ENCODE results near the gene BCL2. TPM values are rescaled to one million over a fixed set of nuclear protein-coding genes. Genes with fewer than 3 reads are reported as not detected.
A peak's percentile ranks its signal among the peaks of the same experiment; 100 is the strongest.

BCL2 gene
- total RNA-seq, 2 experiments from 2014 or later: 66.0 to 88.9 TPM

DNA sequence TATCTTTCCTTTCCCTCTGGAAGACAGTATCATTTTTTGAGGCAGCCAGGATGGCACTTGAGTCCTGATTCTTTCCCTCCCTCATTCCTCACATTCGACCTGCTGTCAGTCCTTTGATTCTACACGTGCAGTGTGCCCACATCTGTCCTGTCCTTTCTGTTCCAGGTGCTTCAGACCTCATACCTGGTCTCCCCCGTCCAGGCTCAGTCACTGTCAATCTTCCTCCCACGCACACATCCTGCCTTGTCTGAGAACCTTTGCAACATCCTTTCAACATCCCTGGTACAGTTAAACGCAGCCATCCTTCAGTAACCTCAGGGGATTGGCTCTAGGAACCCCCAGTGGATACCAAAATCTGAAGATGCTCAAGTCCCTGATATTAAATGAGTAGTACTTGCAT is 10.1 kb downstream of the BCL2 start:
- DNase-seq (peak; percentile 63), ATAC-seq (peak; percentile 71)
- peaks cover 85% of the 10 kb centered on the region for H3K4me1 Mint-ChIP-seq
- H3K27ac Mint-ChIP-seq: no peak overlapping the region
- H3K9me3 Mint-ChIP-seq (ENCODE audit: low read depth): no peaks in the 10 kb centered on the region
- H3K4me3 Mint-ChIP-seq: peak overlapping the region; percentile 5
- H3K27me3 Mint-ChIP-seq: no peaks in the 10 kb centered on the region
- peaks cover 63% of the 10 kb centered on the region for H3K36me3 Mint-ChIP-seq (ENCODE audit: low read depth)
- ChIA-PET CTCF (no interaction called here), POLR2A (no interaction called here)
- intact Hi-C loops (cut with DNase I, micrococcal nuclease): no loop called here

DNA sequence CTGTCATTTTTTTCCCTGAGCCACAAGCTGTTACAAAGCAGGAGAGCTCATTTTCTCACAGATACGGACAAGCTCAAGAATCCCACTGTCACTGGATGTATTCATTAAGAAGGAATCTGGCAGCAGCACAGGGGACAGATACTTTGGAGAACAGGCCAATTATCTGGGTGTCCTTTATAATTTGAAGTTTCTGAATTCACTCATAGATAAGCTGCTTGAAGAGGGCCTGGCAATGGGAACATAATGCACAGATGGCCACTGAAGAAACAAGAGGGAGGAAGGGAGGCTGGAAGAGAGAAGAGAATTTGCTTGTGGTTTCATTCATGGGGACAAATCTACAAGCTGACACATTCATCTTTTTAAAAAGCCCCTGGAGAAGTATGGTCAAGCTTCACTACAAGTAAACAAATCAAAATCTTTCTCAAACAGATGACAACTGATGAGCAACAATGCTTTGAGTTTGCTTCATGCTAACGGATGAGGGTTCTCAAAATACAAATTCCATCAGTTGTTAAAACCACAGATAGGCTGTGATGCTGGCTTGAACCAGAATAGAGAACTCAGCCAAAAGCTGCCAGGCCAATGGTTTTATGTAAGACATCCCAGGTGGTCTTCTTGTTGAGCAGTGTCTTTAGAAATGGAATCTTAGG is 11.9 kb downstream of the BCL2 start:
- Mint-ChIP-seq H3K4me1 (peaks cover 83% of the 10 kb centered on the region), H3K27ac (no peak overlapping the region), H3K36me3 (ENCODE audit: low read depth) (peaks cover 59% of the 10 kb centered on the region), H3K4me3 (no peak overlapping the region), H3K9me3 (ENCODE audit: low read depth) (no peaks in the 10 kb centered on the region), H3K27me3 (no peaks in the 10 kb centered on the region)
- ChIA-PET CTCF (interaction anchor here (0.6 to 4.9 kb wide), 7 partner anchors 10 to 176 kb away, joined by 3 to 31 read pairs (median 5); no protein-coding TSS in a partner anchor), POLR2A (no interaction called here)
- DNase-seq: no peak
- intact Hi-C loops (cut with DNase I, micrococcal nuclease): no loop called here
- no peak for ATAC-seq

DNA sequence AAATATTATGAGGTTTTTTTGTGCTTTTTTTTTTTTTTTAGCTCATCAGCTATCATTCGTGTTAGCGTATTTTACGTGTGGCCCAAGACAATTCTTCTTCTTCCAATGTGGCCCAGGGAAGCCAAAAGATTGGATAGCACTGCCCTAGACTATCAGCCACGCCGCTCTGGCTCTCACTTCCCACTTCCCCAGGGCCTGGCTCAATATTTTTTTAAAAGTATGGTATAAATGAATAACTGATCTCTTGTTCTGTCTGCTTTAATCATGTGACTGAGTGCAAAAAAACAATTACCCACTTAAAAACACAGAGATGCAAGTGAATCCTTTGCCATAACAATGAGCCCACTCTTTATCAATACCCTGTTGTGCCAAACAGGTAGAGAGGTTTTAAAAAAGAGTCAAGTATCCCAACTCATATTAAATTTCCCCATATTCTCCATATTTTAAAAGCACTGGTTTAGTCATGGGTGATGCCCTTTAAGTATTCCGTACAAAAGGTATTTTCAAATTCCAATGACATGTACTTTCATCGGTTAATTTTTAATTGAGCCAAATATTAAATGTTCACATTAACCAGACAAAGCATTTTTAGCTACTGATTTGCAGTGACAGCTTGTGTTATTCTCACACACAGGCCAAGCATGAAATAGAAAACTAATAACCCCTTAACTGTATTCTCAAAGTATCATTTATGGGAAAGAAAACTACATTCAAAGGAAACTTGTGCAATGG is 12.6 kb downstream of the BCL2 start:
- intact Hi-C loops (cut with DNase I, micrococcal nuclease): no loop called here
- Mint-ChIP-seq H3K4me1 (peaks cover 84% of the 10 kb centered on the region), H3K27ac (peak overlapping the region; percentile 4), H3K4me3 (no peak overlapping the region), H3K36me3 (ENCODE audit: low read depth) (peaks cover 58% of the 10 kb centered on the region), H3K27me3 (no peaks in the 10 kb centered on the region), H3K9me3 (ENCODE audit: low read depth) (no peaks in the 10 kb centered on the region)
- POLR2A ChIA-PET: no interaction called here
- no peak for ATAC-seq
- no peak for DNase-seq
- CTCF ChIA-PET: interaction anchor here (1.3 to 4.9 kb wide), 5 partner anchors 11 to 152 kb away, joined by 3 to 31 read pairs (median 5); no protein-coding TSS in a partner anchor

DNA sequence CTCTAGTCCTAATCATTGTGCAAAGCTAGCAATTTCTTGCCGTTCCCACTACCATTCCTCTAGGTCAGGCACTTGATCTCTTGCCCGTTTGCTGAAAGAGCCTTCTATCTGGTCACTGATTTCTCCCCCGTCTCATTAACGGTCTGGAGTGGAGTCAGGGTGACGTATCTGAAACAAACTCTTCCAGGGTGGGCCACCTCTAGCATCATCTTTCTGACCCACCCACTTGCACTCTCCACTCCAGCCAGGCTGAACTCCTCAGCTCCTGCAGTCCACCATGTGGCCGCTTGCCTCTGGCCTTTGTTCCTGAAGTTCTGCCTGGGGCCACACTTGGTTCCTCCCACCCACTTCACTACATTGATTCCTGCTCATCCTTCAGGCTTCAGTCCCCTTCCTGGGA is 13.3 kb downstream of the BCL2 start:
- no peaks in the 10 kb centered on the region for H3K27me3 Mint-ChIP-seq
- intact Hi-C loops (cut with DNase I, micrococcal nuclease): no loop called here
- DNase-seq (no peak), ATAC-seq (no peak)
- peaks cover 58% of the 10 kb centered on the region for H3K36me3 Mint-ChIP-seq (ENCODE audit: low read depth)
- ChIA-PET CTCF (interaction anchor here (0.6 to 4.9 kb wide), 5 partner anchors 12 to 150 kb away, joined by 3 to 31 read pairs (median 3); no protein-coding TSS in a partner anchor), POLR2A (no interaction called here)
- H3K4me3 Mint-ChIP-seq: no peak overlapping the region
- peaks cover 84% of the 10 kb centered on the region for H3K4me1 Mint-ChIP-seq
- H3K27ac Mint-ChIP-seq: peak overlapping the region; percentile 4
- no peaks in the 10 kb centered on the region for H3K9me3 Mint-ChIP-seq (ENCODE audit: low read depth)

DNA sequence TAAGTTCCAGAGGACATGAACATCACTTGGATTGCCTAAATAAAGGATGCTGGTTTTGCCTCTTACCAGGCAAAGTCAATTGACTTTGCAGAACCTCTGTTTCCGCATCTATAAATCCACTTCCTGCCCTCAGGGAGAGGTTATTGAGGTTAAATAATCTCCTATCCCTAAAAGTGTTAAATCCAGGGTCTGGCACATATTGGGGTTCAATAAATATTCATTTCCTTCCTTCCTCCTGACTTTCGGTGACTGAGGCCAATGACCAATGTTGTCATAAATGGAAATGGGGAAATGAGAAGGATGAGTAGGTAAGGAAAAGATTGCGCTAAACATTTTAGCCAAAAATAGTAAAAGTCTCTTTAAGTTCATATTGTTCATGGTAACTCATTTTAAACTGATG is 16.0 kb downstream of the BCL2 start:
- ChIA-PET CTCF (interaction anchor here (0.9 kb wide), 1 partner anchor 14 kb away, joined by 4 read pairs; no protein-coding TSS in a partner anchor), POLR2A (no interaction called here)
- ATAC-seq (no peak), DNase-seq (no peak)
- H3K4me1 Mint-ChIP-seq: peaks cover 88% of the 10 kb centered on the region
- H3K9me3 Mint-ChIP-seq (ENCODE audit: low read depth): no peaks in the 10 kb centered on the region
- H3K27me3 Mint-ChIP-seq: no peaks in the 10 kb centered on the region
- H3K27ac Mint-ChIP-seq: peak overlapping the region; percentile 81
- peak overlapping the region; percentile 16 for H3K4me3 Mint-ChIP-seq
- intact Hi-C loops (cut with DNase I, micrococcal nuclease): loop anchor here (1.0 to 5.0 kb wide), 3 partner anchors 11 to 36 kb away; no protein-coding TSS in a partner anchor
- peaks cover 71% of the 10 kb centered on the region for H3K36me3 Mint-ChIP-seq (ENCODE audit: low read depth)

DNA sequence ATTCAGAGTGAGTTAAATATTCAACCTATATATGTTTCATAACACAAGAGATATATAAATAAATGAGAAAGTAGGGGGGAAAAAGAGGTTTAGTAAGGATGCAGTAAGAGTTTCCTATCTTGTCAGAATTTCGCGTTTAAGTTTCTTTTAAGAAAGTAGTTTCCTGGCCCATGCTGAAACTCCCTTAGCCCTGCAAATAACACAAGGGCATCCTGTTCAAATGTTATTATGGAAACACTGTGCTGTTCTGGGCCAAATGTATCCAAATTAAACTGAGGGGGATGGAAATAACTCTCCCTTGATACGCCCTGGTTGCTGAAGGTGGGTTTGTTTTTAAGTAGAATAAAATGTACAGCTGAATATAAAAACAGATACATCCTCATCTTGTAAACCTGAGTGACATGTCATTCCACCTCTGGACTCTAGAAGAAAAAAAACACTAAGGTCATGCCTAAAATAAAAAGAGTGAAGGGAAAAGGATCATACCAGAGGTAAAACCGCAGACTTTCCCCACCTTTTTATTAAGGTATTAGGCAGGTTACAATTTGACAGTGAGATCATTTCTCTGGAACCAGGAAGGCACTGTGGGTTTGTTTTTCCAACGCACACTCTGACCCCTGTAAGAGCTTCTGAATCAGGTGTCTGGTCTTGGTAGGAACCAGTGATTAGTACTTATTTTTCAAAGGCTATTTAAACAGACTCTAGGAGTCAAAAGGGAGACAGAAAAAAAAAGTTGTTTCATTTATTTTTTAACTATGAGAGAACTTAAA is 16.7 kb downstream of the BCL2 start:
- ChIA-PET POLR2A (interaction anchor here (0.7 kb wide), 1 partner anchor 15 kb away, joined by 3 read pairs; no protein-coding TSS in a partner anchor), CTCF (interaction anchor here (0.8 to 2.2 kb wide), 8 partner anchors 9 to 171 kb away, joined by 3 to 8 read pairs (median 5); partner anchors contain the start of gene BCL2)
- Mint-ChIP-seq H3K27ac (peak overlapping the region; percentile 90), H3K27me3 (no peaks in the 10 kb centered on the region), H3K4me1 (peaks cover 87% of the 10 kb centered on the region), H3K4me3 (peak overlapping the region; percentile 10), H3K36me3 (ENCODE audit: low read depth) (peaks cover 73% of the 10 kb centered on the region), H3K9me3 (ENCODE audit: low read depth) (no peaks in the 10 kb centered on the region)
- no peak for DNase-seq
- intact Hi-C loops (cut with DNase I, micrococcal nuclease): loop anchor here (1.0 to 5.0 kb wide), 3 partner anchors 11 to 36 kb away; no protein-coding TSS in a partner anchor
- peak; percentile 27 for ATAC-seq

DNA sequence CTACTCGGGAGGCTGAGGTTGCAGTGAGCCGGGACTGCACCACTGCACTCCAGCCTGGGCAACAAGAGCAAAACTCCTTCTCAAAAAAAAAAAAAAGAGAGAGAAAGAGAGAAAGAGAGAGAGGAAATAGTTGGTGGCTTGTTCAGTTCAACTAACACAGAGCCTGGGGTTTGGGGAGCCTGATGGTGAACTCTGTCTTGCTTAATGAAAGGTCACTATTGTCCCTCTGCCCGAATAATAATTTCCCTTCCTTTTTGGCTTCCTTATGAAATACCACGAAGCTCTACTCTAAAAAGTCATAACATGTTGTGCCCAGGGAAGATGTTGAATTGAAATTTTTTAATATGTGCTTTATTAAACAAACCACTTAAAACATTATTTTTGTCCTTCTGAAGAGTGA is 17.3 kb downstream of the BCL2 start:
- H3K36me3 Mint-ChIP-seq (ENCODE audit: low read depth): peaks cover 76% of the 10 kb centered on the region
- no peak for DNase-seq
- intact Hi-C loops (cut with DNase I, micrococcal nuclease): loop anchor here in 1 of 2 experiments (5.0 kb wide), 1 partner anchor 35 kb away; no protein-coding TSS in a partner anchor
- ATAC-seq: no peak
- ChIA-PET POLR2A (interaction anchor here (0.7 kb wide), 1 partner anchor 16 kb away, joined by 3 read pairs; no protein-coding TSS in a partner anchor), CTCF (interaction anchor here (0.8 to 2.2 kb wide), 11 partner anchors 9 to 170 kb away, joined by 3 to 10 read pairs (median 5); partner anchors contain the start of gene BCL2)
- H3K4me1 Mint-ChIP-seq: peaks cover 83% of the 10 kb centered on the region
- H3K27me3 Mint-ChIP-seq: no peaks in the 10 kb centered on the region
- peak overlapping the region; percentile 13 for H3K4me3 Mint-ChIP-seq
- no peaks in the 10 kb centered on the region for H3K9me3 Mint-ChIP-seq (ENCODE audit: low read depth)
- peak overlapping the region; percentile 90 for H3K27ac Mint-ChIP-seq

DNA sequence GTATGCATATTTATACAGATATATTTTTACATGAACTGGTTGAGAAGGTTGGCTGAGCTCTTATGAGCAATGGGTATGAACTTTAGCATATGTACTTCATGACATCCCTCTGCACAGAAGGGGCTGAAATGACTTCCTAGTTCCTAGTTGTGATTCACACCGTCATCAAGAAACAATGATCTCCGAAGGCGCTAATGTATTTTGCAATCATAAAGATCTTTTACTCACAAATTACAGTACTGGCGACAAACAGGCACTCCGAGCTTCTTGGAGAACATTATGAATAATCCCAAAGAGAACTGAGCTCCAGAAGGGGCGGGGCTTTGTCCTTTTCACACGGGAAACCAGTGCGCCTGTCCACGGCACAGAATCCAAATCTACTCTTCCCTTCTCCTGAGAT is 18.1 kb downstream of the BCL2 start:
- intact Hi-C loops (cut with DNase I, micrococcal nuclease): loop anchor here in 1 of 2 experiments (5.0 kb wide), 1 partner anchor 34 kb away; no protein-coding TSS in a partner anchor
- Mint-ChIP-seq H3K36me3 (ENCODE audit: low read depth) (peaks cover 74% of the 10 kb centered on the region), H3K9me3 (ENCODE audit: low read depth) (no peaks in the 10 kb centered on the region), H3K27ac (peak overlapping the region; percentile 90), H3K27me3 (no peaks in the 10 kb centered on the region), H3K4me3 (no peak overlapping the region), H3K4me1 (peaks cover 77% of the 10 kb centered on the region)
- peak; percentile 45 for ATAC-seq
- POLR2A ChIA-PET: interaction anchor here (1.0 kb wide), 1 partner anchor 796 kb away, joined by 8 read pairs; no protein-coding TSS in a partner anchor
- peak; percentile 39 for DNase-seq
- CTCF ChIA-PET: interaction anchor here (0.7 to 2.2 kb wide), 12 partner anchors 8 to 206 kb away, joined by 3 to 10 read pairs (median 4); partner anchors contain the start of gene BCL2

DNA sequence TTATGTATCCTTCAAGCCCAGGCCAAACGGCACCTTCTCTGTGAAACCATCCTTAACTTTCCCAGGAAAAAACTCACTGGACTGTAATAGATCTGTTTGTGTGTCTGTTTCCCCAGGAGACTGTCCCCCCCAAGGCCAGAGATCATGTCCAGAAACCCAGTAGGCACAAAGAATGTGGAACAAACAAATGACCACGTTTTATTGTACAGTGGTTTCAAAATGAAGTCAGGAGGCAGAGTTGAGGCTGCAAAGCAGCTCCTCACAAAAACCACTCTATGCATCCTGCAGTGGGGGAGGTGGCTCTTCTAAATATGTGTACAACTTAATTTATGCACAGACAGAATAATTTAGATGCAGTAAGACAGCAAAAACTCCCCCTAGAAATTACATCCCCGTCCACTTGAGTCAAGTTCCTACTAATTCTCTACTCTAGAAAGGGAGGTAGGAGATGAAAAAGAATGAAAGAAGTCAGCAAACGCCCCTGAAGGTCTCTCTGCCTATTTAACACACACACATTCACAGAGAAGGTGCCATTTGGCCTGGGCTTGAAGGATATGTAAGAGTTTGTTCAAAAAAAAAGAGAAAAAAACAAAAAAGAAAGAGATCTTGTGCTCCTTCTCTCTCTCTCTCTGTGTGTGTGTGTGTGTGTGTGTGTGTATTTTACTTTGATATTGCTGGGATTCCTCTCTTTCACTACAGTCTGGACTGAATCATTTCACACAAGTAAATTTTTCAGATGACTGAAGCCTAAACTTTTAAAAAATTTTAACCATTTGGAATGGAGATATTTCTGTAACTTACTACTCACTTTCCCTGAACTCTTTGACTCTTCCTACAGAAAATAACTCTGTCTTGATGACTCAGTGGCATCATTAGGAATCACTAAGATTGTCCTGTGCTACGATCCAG is 19.5 kb downstream of the BCL2 start:
- peak; percentile 69 for DNase-seq
- Mint-ChIP-seq H3K4me1 (peaks cover 75% of the 10 kb centered on the region), H3K36me3 (ENCODE audit: low read depth) (peaks cover 76% of the 10 kb centered on the region), H3K27me3 (no peaks in the 10 kb centered on the region), H3K9me3 (ENCODE audit: low read depth) (no peaks in the 10 kb centered on the region), H3K4me3 (peak overlapping the region; percentile 43), H3K27ac (peak overlapping the region; percentile 90)
- POLR2A ChIA-PET: interaction anchor here (0.6 to 1.0 kb wide), 2 partner anchors 86 to 100 kb away, joined by 3 to 7 read pairs; no protein-coding TSS in a partner anchor
- peak; percentile 71 for ATAC-seq
- CTCF ChIA-PET: interaction anchor here (1.1 to 1.9 kb wide), 6 partner anchors 11 to 66 kb away, joined by 3 to 10 read pairs (median 6); partner anchors contain the start of gene BCL2
- intact Hi-C loops (cut with DNase I, micrococcal nuclease): loop anchor here (1.0 to 5.0 kb wide), 5 partner anchors 18 to 141 kb away; no protein-coding TSS in a partner anchor

Data from activated CD4-positive, alpha-beta T cell treated with anti-CD3 and anti-CD28 coated beads for 36 hours (primary cell).